ENCODE data around the gene GRAMD1B.

Gene GRAMD1B

DNA sequence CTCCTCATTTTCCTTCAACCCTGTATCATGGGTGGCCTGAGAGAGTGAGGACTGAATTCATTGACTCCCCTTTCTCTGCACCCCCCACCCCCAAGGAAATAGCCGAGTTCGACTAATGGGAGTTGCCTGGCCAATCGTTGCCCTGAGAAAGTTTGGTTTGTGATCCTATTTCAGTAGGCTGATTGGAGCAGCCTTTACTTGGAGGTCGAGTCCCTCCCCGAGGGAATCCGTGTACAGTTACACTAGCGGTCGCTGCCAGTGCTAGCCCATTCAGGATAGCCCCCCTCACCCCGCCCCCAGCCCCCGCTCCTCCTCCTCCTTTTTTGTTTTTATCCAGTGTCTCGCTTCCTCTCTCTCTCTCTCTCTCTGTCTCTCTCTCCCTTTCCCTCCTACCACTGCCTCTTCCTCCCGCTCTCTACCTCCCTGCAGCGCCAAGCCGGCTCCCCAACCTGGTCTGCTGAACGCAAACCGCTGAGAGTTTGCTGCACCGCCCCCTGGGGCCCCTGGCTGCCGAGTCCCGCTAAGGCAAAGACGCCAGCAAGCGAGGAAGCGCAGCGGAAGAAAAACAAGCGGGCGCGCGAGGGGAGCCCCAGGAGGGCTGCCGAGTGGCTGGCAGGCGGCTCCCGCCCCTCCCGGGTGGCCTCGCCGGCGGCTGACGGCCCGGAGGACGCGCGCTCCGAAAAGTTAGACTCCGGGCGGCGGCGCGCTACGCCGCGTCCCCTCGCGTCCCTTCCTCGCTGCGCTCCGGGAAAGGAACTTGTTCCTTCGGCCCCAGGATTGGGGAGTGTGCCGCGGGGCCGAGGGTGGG, at the start of gene GRAMD1B:
Gene GRAMD1B, plus strand, starts transcription at position 357 of the 808 bp plus-strand sequence. CDS start 524 bp downstream, outside the sequence.
- no peak for TF ChIP-seq ZNF274 (IDR thresholded peaks at IDR 0.05; ENCODE audit: low read depth, low read length)
- peak within 1 kb of the TSS; percentile 50 for H3K4me3 ChIP-seq (ENCODE audit: low read length)

GRCh38 chr11:123381149-123381548, 48.9 kb upstream of the GRAMD1B start:
- TF ChIP-seq ZNF274 (IDR thresholded peaks at IDR 0.05; ENCODE audit: low read depth, low read length) = no peak

GRCh38 chr11:123381817-123382554, 48.1 kb upstream of the GRAMD1B start:
- TF ChIP-seq ZNF274 (IDR thresholded peaks at IDR 0.05; ENCODE audit: low read depth, low read length) = no peak
- no peak overlapping the region; the same call in 1 of the 2 replicates for H3K4me3 ChIP-seq (ENCODE audit: low read length)

More at GRCh38 chr11:123381149-123381548, 48.9 kb upstream of the GRAMD1B start:
- H3K4me3 ChIP-seq (ENCODE audit: low read length) = no peak overlapping the region

GRCh38 chr11:123382555-123383074, 47.5 kb upstream of the GRAMD1B start:
- no peak overlapping the region for H3K4me3 ChIP-seq (ENCODE audit: low read length)
- no peak for TF ChIP-seq ZNF274 (IDR thresholded peaks at IDR 0.05; ENCODE audit: low read depth, low read length)

- no peak for TF ChIP-seq ZNF274 (IDR thresholded peaks at IDR 0.05; ENCODE audit: low read depth, low read length)
Measured at GRCh38 chr11:123384116-123384515, 46.0 kb upstream of the GRAMD1B start.

DNA sequence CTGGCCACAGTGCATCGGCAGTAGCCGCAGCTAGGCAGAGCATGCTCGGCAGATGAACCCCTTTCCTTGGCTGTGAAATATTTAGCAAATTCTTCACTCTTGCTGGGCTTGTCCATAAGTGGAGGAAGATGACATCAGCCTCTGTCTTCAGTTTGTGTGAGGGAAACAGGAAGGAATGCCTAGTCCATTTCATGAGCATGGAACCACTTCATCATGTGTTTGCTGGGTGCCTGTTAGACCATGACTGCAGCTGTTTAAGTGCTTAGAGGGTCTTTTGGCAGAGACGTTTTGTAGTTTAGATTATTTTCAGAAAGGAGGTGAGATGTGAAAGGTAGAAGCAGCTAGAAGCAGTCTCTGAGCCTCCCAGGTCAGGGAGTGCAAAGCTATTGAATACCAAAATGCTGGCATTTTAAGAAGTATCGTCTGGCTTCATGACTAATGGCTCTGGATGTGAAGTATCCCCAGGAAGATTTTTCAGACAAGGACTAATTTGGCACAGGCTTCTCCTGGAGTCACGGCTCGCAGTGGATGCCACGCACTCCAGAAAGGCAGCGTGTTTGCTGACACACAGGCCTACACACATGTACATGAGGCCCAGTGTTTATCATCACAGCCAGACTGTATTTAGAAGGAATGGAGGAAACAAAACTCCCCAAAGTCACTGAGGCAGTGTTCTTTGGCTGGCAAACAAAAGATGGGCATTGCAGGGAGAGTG, 43.1 kb upstream of the GRAMD1B start:
- TF ChIP-seq ZNF274 (IDR thresholded peaks at IDR 0.05; ENCODE audit: low read depth, low read length) = no peak
- H3K4me3 ChIP-seq (ENCODE audit: low read length) = no peak overlapping the region

More at GRCh38 chr11:123384116-123384515, 46.0 kb upstream of the GRAMD1B start:
- no peak overlapping the region for H3K4me3 ChIP-seq (ENCODE audit: low read length)

GRCh38 chr11:123388640-123389039, 41.4 kb upstream of the GRAMD1B start:
- TF ChIP-seq ZNF274 (IDR thresholded peaks at IDR 0.05; ENCODE audit: low read depth, low read length) = no peak
- no peak overlapping the region for H3K4me3 ChIP-seq (ENCODE audit: low read length)

DNA sequence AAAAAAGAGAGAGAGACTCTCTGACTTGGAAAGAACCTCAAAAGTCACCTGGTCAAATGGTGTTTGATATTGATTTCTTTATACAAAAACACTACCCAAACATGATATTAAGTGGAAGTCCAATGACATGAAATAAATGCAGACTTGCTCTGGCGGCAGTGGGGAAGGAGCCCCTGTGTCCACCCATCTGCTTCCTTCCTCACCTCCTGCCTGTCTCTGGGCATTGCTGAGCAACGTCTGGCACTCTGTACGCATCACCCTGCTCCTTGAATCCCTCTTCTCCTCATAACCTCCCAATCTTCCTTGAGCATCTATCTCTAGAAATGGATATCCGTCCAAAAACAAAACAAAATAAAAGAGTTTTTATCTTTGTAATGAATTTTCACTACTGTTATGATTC, 39.9 kb upstream of the GRAMD1B start:
- no peak overlapping the region for H3K4me3 ChIP-seq (ENCODE audit: low read length)
- no peak for TF ChIP-seq ZNF274 (IDR thresholded peaks at IDR 0.05; ENCODE audit: low read depth, low read length)

- H3K4me3 ChIP-seq (ENCODE audit: low read length) = no peak overlapping the region
- no peak for TF ChIP-seq ZNF274 (IDR thresholded peaks at IDR 0.05; ENCODE audit: low read depth, low read length)
Measured at GRCh38 chr11:123391646-123392348, 38.3 kb upstream of the GRAMD1B start.

DNA sequence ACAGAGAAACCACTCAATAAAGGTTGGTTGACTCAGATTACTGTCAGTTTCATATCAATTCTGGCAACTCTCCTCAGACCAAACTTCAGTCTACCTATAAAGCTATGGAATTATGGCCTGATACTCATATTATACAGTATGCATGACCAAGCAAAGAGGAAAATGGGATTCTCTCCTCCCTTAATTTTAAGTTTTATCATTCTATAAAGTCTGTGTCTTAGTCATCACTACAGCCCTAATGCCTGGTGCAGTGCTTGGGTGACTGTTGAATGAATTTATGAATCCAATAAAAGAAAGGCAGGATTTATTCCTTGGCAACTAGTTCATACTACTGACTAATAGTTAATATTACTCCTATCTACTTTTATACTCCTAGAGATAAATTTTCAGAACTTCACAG, 37.6 kb upstream of the GRAMD1B start:
- TF ChIP-seq ZNF274 (IDR thresholded peaks at IDR 0.05; ENCODE audit: low read depth, low read length) = no peak
- no peak overlapping the region for H3K4me3 ChIP-seq (ENCODE audit: low read length)

- H3K4me3 ChIP-seq (ENCODE audit: low read length) = no peak overlapping the region
- no peak for TF ChIP-seq ZNF274 (IDR thresholded peaks at IDR 0.05; ENCODE audit: low read depth, low read length)
Measured at GRCh38 chr11:123392844-123393243, 37.2 kb upstream of the GRAMD1B start.

DNA sequence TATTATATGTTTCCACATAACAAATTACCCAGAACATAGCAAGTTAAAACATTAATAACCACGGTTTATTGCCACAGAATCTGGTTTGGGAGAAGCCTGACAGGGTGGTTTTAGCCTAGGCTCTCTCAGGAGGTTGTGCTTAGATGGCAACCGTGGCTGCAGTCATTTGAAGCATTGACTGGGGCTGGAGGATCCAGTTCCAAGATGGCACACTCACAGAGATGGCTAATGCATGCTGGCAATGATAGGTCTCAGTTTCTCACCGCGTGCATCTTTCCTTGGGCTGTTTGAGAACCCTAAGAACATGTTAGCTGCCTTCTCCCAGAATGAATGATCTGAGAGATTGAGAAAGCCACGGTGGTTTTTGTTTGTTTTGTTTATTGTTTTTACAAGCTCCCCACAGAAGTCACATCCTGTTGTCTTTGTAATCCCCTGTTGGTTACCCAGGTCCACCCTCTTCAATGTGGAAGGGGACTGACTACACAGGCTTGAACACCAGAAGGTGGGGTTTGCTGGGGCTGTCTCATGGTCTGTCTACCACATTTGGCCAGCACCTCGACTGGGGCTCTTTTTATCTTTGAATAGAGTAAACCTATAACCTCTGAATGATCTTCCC, 36.6 kb upstream of the GRAMD1B start:
- no peak for TF ChIP-seq ZNF274 (IDR thresholded peaks at IDR 0.05; ENCODE audit: low read depth, low read length)
- no peak overlapping the region for H3K4me3 ChIP-seq (ENCODE audit: low read length)

DNA sequence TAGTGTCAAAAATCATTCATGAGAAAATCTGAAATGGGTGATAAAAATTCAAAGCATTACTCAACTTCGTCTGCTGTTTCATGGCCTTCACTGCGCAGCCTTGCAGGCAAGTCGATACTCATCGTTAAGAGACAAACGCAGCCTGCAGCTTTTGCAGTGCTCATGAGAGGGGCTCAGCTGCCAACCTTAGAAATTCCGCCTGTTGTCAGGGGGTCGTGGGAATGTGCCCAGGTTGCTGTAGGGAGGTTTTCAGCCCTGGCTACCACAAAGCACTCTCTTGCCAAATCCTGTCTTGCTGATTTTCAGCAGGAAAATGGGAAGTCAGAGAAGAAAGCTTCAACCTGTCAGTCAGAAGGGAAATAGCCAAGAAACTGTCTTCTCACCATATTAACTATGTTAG, 25.4 kb upstream of the GRAMD1B start:
- no peak for TF ChIP-seq ZNF274 (IDR thresholded peaks at IDR 0.05; ENCODE audit: low read depth, low read length)
- H3K4me3 ChIP-seq (ENCODE audit: low read length) = no peak overlapping the region
